Right forelimb (tissue), 1 donor: ENCODE data around the gene IQCF6.
"Not testable (repeated sequence)": the region's sequence is repeated elsewhere in the genome, so short reads cannot be mapped to it uniquely, and the experiment has no call there.

Experiments
- DNase-seq: peaks from one replicate; pipeline ENCODE4 v3.0.0-alpha.2; 2018

Gene IQCF6

GRCh38 chr3:51779137-51779536 lies at the start of gene IQCF6:
IQCF6 (minus strand) TSS chr3:51779237; CDS start chr3:51779224, 13 bp downstream.
- no peak for DNase-seq

- DNase-seq = no peak
These were observed 49.3 kb upstream of the IQCF6 start for GRCh38 chr3:51828297-51828696.

GRCh38 chr3:51819709-51820406 lies 40.8 kb upstream of the IQCF6 start:
- no peak for DNase-seq

GRCh38 chr3:51819151-51819550 lies 40.1 kb upstream of the IQCF6 start:
- DNase-seq = no peak

GRCh38 chr3:51817375-51817774 lies 38.3 kb upstream of the IQCF6 start:
- DNase-seq = no peak

GRCh38 chr3:51816723-51817122 lies 37.7 kb upstream of the IQCF6 start:
- DNase-seq = no peak

- DNase-seq = no peak
These were observed 36.6 kb upstream of the IQCF6 start for GRCh38 chr3:51815614-51816013.

GRCh38 chr3:51814034-51814433 lies 35.0 kb upstream of the IQCF6 start:
- DNase-seq = no peak

GRCh38 chr3:51813539-51813938 lies 34.5 kb upstream of the IQCF6 start:
- no peak for DNase-seq

- no peak for DNase-seq
These were observed 29.9 kb upstream of the IQCF6 start for GRCh38 chr3:51808934-51809333.

GRCh38 chr3:51802106-51802703 lies 23.2 kb upstream of the IQCF6 start:
- no peak for DNase-seq

- no peak for DNase-seq
These were observed 21.7 kb upstream of the IQCF6 start for GRCh38 chr3:51800750-51801125.

- no peak for DNase-seq
These were observed 21.1 kb upstream of the IQCF6 start for GRCh38 chr3:51799879-51800749.

GRCh38 chr3:51798411-51798963 lies 19.4 kb upstream of the IQCF6 start:
- no peak for DNase-seq

GRCh38 chr3:51796854-51797253 lies 17.8 kb upstream of the IQCF6 start:
- DNase-seq = no peak

- no peak for DNase-seq
These were observed 15.2 kb upstream of the IQCF6 start for GRCh38 chr3:51794206-51794605.

- DNase-seq = no peak
These were observed 13.2 kb upstream of the IQCF6 start for GRCh38 chr3:51792206-51792605.

- no peak for DNase-seq
These were observed 10.4 kb upstream of the IQCF6 start for GRCh38 chr3:51789437-51789836.

GRCh38 chr3:51787576-51787975 lies 8.5 kb upstream of the IQCF6 start:
- not testable (repeated sequence) for DNase-seq

GRCh38 chr3:51786267-51786666 lies 7.2 kb upstream of the IQCF6 start:
- DNase-seq = no peak

GRCh38 chr3:51778554-51778953 lies 483 bp downstream of the IQCF6 start:
- no peak for DNase-seq

- no peak for DNase-seq
These were observed 1.1 kb downstream of the IQCF6 start for GRCh38 chr3:51777985-51778384.

- no peak for DNase-seq
These were observed 5.4 kb downstream of the IQCF6 start for GRCh38 chr3:51773529-51774056.
